Activated T-cell treated with anti-CD3 and anti-CD28 coated beads for 1 hour (primary cell): ENCODE measurements around the gene APLP2.

Experiments
- DNase-seq: peaks from one replicate; pipeline ENCODE4 v3.0.0-alpha.2; 2020; ENCODE audit warnings: low read depth

APLP2 gene

GRCh38 chr11:130120045-130120444 is 50.4 kb downstream of the APLP2 start:
- no peak for DNase-seq

GRCh38 chr11:130121445-130121978 is 51.8 kb downstream of the APLP2 start:
- no peak for DNase-seq

- no peak for DNase-seq
Measured at GRCh38 chr11:130122141-130122575, 52.5 kb downstream of the APLP2 start.

- no peak for DNase-seq
Measured at GRCh38 chr11:130123414-130124040, 53.8 kb downstream of the APLP2 start.

- DNase-seq: no peak
Measured at GRCh38 chr11:130124096-130124495, 54.4 kb downstream of the APLP2 start.

GRCh38 chr11:130125638-130126037 is 55.9 kb downstream of the APLP2 start:
- no peak for DNase-seq

- no peak for DNase-seq
Measured at GRCh38 chr11:130126516-130126915, 56.8 kb downstream of the APLP2 start.

GRCh38 chr11:130127509-130127908 is 57.8 kb downstream of the APLP2 start:
- no peak for DNase-seq

GRCh38 chr11:130128626-130129025 is 58.9 kb downstream of the APLP2 start:
- DNase-seq: no peak

- DNase-seq: no peak
Measured at GRCh38 chr11:130129922-130130321, 60.2 kb downstream of the APLP2 start.

GRCh38 chr11:130131961-130132850 is 62.5 kb downstream of the APLP2 start:
- DNase-seq: peak; percentile 13

GRCh38 chr11:130133716-130134115 is 64.0 kb downstream of the APLP2 start:
- DNase-seq: no peak

- DNase-seq: no peak
Measured at GRCh38 chr11:130136107-130136506, 66.4 kb downstream of the APLP2 start.

- DNase-seq: no peak
Measured at GRCh38 chr11:130137999-130138398, 68.3 kb downstream of the APLP2 start.

GRCh38 chr11:130139401-130139800 is 69.7 kb downstream of the APLP2 start:
- DNase-seq: no peak

GRCh38 chr11:130141561-130142341 is 72.1 kb downstream of the APLP2 start:
- no peak for DNase-seq

GRCh38 chr11:130144141-130144540 is 74.4 kb downstream of the APLP2 start:
- DNase-seq: no peak

- no peak for DNase-seq
Measured at GRCh38 chr11:130144861-130145281, 75.2 kb downstream of the APLP2 start.

GRCh38 chr11:130145311-130145812 is 75.7 kb downstream of the APLP2 start:
- no peak for DNase-seq

GRCh38 chr11:130145975-130146776 is 76.5 kb downstream of the APLP2 start:
- no peak for DNase-seq

GRCh38 chr11:130146796-130147195 is 77.1 kb downstream of the APLP2 start:
- no peak for DNase-seq
